Endodermal cell (in vitro differentiated cells): ENCODE measurements around the gene THRA. TPM values are rescaled to one million over a fixed set of nuclear protein-coding genes. Genes with fewer than 3 reads are reported as not detected.
A peak's percentile ranks its signal among the peaks of the same experiment; 100 is the strongest.

Experiments used
- DNase-seq: peaks from one replicate; pipeline ENCODE4 v3.0.0-alpha.2; 2017
- H3K27ac ChIP-seq: 2 replicates; pipeline ENCODE4 v1.5.1; 2013; ENCODE audit warnings: mild to moderate bottlenecking, low read depth, low read length, moderate library complexity
- H3K27me3 ChIP-seq: 2 replicates; pipeline ENCODE4 v1.6.1; 2013; ENCODE audit warnings: mild to moderate bottlenecking, low read length, moderate library complexity; ENCODE audit not compliant: insufficient read depth, control insufficient read depth, poor library complexity, severe bottlenecking
- H3K36me3 ChIP-seq: 2 replicates; pipeline ENCODE4 v1.7.0; 2013; ENCODE audit warnings: mild to moderate bottlenecking, low read length, moderate library complexity; ENCODE audit not compliant: control insufficient read depth, insufficient read depth
- H3K4me1 ChIP-seq: one replicate; pipeline ENCODE4 v1.7.0; 2013; ENCODE audit warnings: low read length; ENCODE audit not compliant: control insufficient read depth, insufficient read depth
- H3K4me3 ChIP-seq: 2 replicates; pipeline ENCODE4 v1.5.1; 2013; ENCODE audit warnings: mild to moderate bottlenecking, low read length, moderate library complexity
- H3K9ac ChIP-seq: 2 replicates; pipeline ENCODE4 v1.6.1; 2013; ENCODE audit warnings: mild to moderate bottlenecking, low read length, moderate library complexity; ENCODE audit not compliant: poor library complexity, severe bottlenecking; ENCODE audit errors: extremely low read depth
- H3K9me3 ChIP-seq: 2 replicates; pipeline ENCODE4 v1.6.1; 2013; ENCODE audit warnings: mild to moderate bottlenecking, low read length, moderate library complexity; ENCODE audit not compliant: control insufficient read depth
- H3K27ac Mint-ChIP-seq: 2 replicates; pipeline ENCODE4 v1.8.0; 2020; ENCODE audit warnings: mixed read lengths
- H3K27me3 Mint-ChIP-seq: 2 replicates; pipeline ENCODE4 v1.8.0; 2021; ENCODE audit warnings: mild to moderate bottlenecking, mixed read lengths; ENCODE audit not compliant: insufficient read depth
- H3K36me3 Mint-ChIP-seq: 2 replicates; pipeline ENCODE4 v1.8.0; 2020; ENCODE audit warnings: low read depth, mixed read lengths
- H3K4me1 Mint-ChIP-seq: 2 replicates; pipeline ENCODE4 v1.8.0; 2020; ENCODE audit warnings: mixed read lengths
- H3K4me3 Mint-ChIP-seq: 2 replicates; pipeline ENCODE4 v1.8.0; 2020; ENCODE audit warnings: mild to moderate bottlenecking, moderate library complexity, mixed read lengths
- H3K9me3 Mint-ChIP-seq: 2 replicates; pipeline ENCODE4 v1.8.0; 2020; ENCODE audit warnings: mild to moderate bottlenecking, mixed read lengths
- WGBS, 2 experiments: methylation state at CpG; one replicate each; pipeline versions ENCODE4 v1.1.5 to v1.1.7; 2013; ENCODE audit warnings: missing lambda C conversion rate in 2 of 2, mixed read lengths in 1 of 2; ENCODE audit not compliant: insufficient coverage in 1 of 2, insufficient read length in 1 of 2; 5-methylcytosine and 5-hydroxymethylcytosine counted together
- long read RNA-seq, 4 experiments: library from polyadenylated mRNA in 2 of 4; library from RNA in 1 of 4; library from capped mRNA in 1 of 4; stranded (forward) in 3 of 4; unstranded in 1 of 4; transcript quantifications; one replicate each; pipeline ENCODE4 v2.0.0, GENCODE V29; 2020 to 2021; ENCODE audit warnings: inconsistent platforms in 1 of 4
- polyA plus RNA-seq, 2 experiments: library from polyadenylated mRNA; stranded (reverse); fragments of 50-300 nt; gene quantifications; one replicate each; pipeline ENCODE4 v1.2.3, GENCODE V29; 2013
- total RNA-seq, 2 donors: library from RNA; stranded (reverse); fragmentation: NEBNext Ultra II Directional in 1 of 2; extraction: Animal tissue kit (Norgen Biotek cat#: 25700) in 1 of 2; gene quantifications; 2 replicates in 1 of 2; 3 replicates in 1 of 2; pipeline ENCODE4 v1.2.1, GENCODE V29; 2021
- TF ChIP-seq, protein P1 (sequence below): fragments of 200-600 bp; sonication (generic); conservative IDR thresholded peaks from 2 replicates; pipeline ENCODE4 v1.5.0; 2021; ENCODE audit warnings: antibody characterized with exemption, mild to moderate bottlenecking

THRA gene, protein sequence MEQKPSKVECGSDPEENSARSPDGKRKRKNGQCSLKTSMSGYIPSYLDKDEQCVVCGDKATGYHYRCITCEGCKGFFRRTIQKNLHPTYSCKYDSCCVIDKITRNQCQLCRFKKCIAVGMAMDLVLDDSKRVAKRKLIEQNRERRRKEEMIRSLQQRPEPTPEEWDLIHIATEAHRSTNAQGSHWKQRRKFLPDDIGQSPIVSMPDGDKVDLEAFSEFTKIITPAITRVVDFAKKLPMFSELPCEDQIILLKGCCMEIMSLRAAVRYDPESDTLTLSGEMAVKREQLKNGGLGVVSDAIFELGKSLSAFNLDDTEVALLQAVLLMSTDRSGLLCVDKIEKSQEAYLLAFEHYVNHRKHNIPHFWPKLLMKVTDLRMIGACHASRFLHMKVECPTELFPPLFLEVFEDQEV
- total RNA-seq, result 10 to 100 TPM; 12.7 to 14.4 TPM
- polyA plus RNA-seq (2013, experiment 1 of 2), result 16.0 TPM
- 15.5 TPM for polyA plus RNA-seq (2013, experiment 2 of 2)
- long read RNA-seq, experiment 1, partial matches to known transcripts, result 2 of 4 reads
- long read RNA-seq, experiment 1, other reads (novel, unspliced or antisense), result 1 of 4 reads
- long read RNA-seq, experiment 2, full-length matches to known transcripts, result 11 of 17 reads
- long read RNA-seq, experiment 2, partial matches to known transcripts, result 4 of 17 reads
- long read RNA-seq, experiment 2, other reads (novel, unspliced or antisense), result 2 of 17 reads
- long read RNA-seq, experiment 3, partial matches to known transcripts, result 0 of 2 reads
- long read RNA-seq, experiment 3, other reads (novel, unspliced or antisense), result 1 of 2 reads
- long read RNA-seq, experiment 4, partial matches to known transcripts, result 0 of 1 reads
- long read RNA-seq, experiment 4, other reads (novel, unspliced or antisense), result 1 of 1 reads

DNA sequence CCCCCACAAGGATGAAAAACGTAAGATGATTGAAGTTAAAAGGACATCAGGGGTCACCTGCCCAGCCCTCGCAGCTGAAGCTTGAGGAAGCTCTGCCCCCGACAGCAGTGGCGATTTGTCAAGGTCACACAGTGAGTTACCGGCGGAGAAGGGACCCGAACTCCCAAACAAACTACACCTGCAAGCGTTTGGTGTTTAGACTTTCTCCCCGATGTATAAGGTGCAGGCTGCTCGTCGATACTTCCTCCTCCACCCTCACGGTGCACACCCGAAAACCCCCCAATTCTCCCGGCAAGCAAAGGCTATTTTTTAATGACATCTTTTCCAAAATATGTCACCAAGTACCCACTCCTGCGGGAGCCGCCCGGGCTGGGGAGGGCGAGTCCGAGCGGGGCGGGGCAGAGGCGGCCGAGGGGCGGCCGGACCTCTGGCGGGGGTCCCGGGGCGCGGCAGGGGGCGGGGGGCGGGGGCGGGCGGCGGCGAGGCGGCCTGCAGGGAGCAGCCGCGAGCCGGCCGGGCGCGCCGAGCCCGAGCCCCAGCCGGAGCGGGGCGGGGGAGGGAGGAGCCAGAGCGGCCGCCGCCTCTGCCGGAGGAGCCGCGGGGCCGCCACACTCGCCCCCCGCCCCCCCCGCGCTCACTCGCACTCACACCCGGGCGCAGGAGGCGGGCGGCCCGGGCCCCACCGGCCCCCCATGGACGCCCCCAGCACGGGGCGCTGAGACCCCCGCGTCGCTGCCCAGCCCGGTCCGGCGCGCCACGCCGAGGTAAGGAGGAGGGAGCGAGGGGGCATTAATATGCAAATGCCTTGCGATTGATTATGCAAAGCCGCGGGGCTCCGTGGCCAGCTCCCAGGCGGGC lies at the start of gene THRA:
Gene THRA (plus strand): TSS at position 637 of the 858 bp plus-strand sequence. CDS start 11,524 bp downstream, outside the sequence.
- H3K9me3 Mint-ChIP-seq, result no peaks in the 10 kb centered on the region
- peak; percentile 89 for DNase-seq
- Histone ChIP-seq H3K36me3 (no peaks in the 10 kb centered on the region), H3K27ac (peak within 1 kb of the TSS; percentile 60), H3K4me1 (no peaks in the 10 kb centered on the region), H3K9me3 (no peaks in the 10 kb centered on the region), H3K9ac (peak within 1 kb of the TSS; percentile 56), H3K27me3 (peaks cover 16% of the 10 kb centered on the region), H3K4me3 (peak within 1 kb of the TSS; percentile 84)
- peaks cover 40% of the 10 kb centered on the region for H3K27me3 Mint-ChIP-seq
- peak within 1 kb of the TSS; percentile 72 for H3K27ac Mint-ChIP-seq
- H3K4me3 Mint-ChIP-seq, result peak within 1 kb of the TSS; percentile 76
- WGBS, 2 experiments, result 3 to 8% methylated on average over 16 to 76 of the region's 83 CpGs
- H3K4me1 Mint-ChIP-seq, result peaks cover 35% of the 10 kb centered on the region
- TF ChIP-seq, protein P1, sequence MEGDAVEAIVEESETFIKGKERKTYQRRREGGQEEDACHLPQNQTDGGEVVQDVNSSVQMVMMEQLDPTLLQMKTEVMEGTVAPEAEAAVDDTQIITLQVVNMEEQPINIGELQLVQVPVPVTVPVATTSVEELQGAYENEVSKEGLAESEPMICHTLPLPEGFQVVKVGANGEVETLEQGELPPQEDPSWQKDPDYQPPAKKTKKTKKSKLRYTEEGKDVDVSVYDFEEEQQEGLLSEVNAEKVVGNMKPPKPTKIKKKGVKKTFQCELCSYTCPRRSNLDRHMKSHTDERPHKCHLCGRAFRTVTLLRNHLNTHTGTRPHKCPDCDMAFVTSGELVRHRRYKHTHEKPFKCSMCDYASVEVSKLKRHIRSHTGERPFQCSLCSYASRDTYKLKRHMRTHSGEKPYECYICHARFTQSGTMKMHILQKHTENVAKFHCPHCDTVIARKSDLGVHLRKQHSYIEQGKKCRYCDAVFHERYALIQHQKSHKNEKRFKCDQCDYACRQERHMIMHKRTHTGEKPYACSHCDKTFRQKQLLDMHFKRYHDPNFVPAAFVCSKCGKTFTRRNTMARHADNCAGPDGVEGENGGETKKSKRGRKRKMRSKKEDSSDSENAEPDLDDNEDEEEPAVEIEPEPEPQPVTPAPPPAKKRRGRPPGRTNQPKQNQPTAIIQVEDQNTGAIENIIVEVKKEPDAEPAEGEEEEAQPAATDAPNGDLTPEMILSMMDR, result no peak
- H3K36me3 Mint-ChIP-seq, result no peaks in the 10 kb centered on the region

DNA sequence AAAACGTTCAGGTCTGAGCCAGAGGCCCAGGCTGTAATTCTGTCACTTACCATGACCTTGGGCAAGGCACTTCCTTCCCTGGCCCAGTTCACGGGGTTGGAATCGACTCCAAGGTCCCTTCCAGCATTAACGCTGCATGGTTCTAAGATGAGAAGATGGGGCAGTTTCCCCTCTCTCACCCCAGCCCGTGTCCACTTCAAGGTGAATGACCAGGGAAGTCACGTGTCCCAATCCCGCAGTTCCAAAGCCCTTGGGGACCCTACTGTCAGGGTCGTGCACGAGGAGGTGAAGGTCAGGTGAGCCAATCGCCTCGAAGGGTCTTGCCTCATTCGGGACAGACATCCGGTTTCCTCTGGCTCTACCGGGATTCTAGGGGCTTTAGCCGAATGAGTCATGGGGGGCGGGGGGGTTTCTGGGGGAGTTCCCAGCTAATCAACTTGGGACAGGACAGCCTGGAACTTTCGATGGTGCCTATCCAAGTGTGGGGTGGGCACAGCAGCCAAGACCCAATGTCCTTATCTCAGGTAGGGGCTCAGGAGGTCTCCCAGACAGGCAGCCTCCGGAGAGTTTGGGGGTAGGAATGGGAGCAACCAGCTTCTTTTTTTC lies 48.3 kb upstream of the THRA start:
- peaks cover 6% of the 10 kb centered on the region for H3K36me3 Mint-ChIP-seq
- no peak overlapping the region for H3K27ac Mint-ChIP-seq
- H3K4me3 Mint-ChIP-seq, result no peak overlapping the region
- H3K4me3 ChIP-seq, result no peak overlapping the region
- H3K27me3 ChIP-seq, result no peaks in the 10 kb centered on the region
- H3K36me3 ChIP-seq, result no peaks in the 10 kb centered on the region
- TF ChIP-seq, protein P1, result no peak
- H3K9ac ChIP-seq, result no peak overlapping the region
- peaks cover 5% of the 10 kb centered on the region for H3K4me1 ChIP-seq
- H3K4me1 Mint-ChIP-seq, result peaks cover 14% of the 10 kb centered on the region
- no peaks in the 10 kb centered on the region for H3K9me3 ChIP-seq
- no peak for DNase-seq
- 74 to 81% methylated on average over 14 to 18 of the region's 18 CpGs for WGBS, 2 experiments
- no peak overlapping the region for H3K27ac ChIP-seq
- no peaks in the 10 kb centered on the region for H3K27me3 Mint-ChIP-seq
- peaks cover 3% of the 10 kb centered on the region for H3K9me3 Mint-ChIP-seq
